ENCODE data around the gene ZNF445.
"Not testable (repeated sequence)": the region's sequence is repeated elsewhere in the genome, so short reads cannot be mapped to it uniquely, and the experiment has no call there.

Gene ZNF445
- 3.1 to 36.7 (median 20.5) reads per million in 17 experiments for total RNA-seq

DNA sequence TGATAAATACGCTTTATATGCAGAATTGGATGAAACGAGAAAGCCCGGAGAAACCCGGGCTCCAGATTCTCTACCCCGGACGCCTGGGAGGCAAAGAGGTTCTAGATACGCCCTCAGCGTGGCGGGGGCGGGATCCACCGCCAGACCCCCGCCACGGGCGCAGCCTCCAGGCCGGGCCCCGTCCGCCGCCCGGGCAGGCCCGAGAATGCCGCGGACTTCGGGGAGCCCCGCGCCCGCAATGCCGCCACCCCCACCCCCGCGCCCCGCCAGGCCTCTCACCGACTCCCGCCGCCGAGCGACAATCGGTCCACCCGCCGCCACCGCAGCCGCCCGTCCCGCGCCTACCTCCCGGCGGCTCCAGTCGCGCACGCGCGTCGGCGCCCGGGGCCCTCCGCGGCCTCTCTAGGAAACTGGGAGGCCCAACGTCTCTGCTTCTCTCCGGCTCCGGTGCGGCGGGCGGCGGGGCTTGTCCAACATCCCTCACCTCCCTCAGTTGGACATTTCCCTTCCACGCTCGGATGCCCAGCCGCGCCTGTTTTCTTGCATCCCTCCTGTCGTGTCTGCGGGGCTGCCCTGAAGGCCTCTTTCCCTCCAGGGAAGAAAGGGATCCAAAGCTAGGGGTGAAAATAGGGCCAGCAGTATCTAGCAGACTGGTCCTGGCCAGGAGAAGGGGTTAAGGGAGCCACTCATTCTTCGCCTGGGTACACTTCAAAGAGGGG lies at the start of gene ZNF445:
Gene ZNF445 (minus strand): TSS at position 359 of the 719 bp plus-strand sequence. CDS start 22,121 bp downstream, outside the sequence.
- peak; percentile 81 to 94 (median 88) for DNase-seq

- no peak for DNase-seq
Observed at GRCh38 chr3:44525060-44525459, 47.6 kb upstream of the ZNF445 start.

DNA sequence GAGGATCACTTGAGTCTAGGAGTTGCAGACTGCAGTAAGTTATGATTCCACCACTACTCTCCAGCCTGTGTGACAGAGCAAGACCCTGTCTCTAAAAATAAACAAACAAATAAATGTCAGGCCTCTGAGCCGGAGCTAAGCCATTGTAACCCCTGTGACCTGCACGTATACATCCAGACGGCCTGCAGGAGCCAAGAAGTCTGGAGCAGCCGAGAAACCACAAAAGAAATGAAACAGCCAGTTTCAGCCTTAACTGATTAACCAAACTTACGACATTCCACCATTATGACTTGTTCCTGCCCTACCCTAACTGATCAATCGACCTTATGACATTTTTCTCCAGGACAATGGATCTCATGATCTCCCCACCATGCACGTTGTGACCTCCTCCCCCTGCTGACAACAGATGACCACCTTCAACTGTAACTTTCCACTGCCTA lies 45.0 kb upstream of the ZNF445 start:
- no peak for DNase-seq

- no peak for DNase-seq
Observed at GRCh38 chr3:44521721-44522120, 44.3 kb upstream of the ZNF445 start.

GRCh38 chr3:44518782-44519156 lies 41.3 kb upstream of the ZNF445 start:
- DNase-seq: no peak

- DNase-seq: peak; percentile 41 to 77 (median 60)
Observed at GRCh38 chr3:44516230-44516629, 38.8 kb upstream of the ZNF445 start.

DNA sequence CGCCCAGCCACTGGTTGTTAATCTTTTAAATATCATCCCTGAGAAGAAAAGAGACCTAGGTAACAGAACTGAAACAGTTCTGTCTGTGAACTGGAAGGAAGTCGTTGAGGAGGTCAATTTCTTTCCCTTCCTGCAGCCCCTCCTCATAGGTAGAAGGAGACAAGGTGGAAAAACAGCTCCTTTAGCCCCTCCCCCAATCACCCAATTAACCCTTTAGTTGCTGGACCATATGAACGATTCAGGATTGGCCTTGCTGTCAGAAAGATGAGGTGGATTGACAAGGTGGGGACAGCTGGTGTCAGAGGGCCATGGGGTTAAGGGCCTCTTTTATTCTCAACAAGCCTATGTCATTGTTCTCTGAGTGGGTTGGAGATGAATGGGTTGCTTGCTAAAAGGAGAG lies 36.0 kb upstream of the ZNF445 start:
- no peak for DNase-seq

- DNase-seq: peak in 1 of 4 experiments; percentile 5
Observed at GRCh38 chr3:44511238-44511566, 33.7 kb upstream of the ZNF445 start.

GRCh38 chr3:44510000-44510368 lies 32.5 kb upstream of the ZNF445 start:
- peak in 3 of 4 experiments; percentile 11 to 27 (median 23) for DNase-seq

- peak; percentile 21 to 31 (median 22) for DNase-seq
Observed at GRCh38 chr3:44509393-44509921, 32.0 kb upstream of the ZNF445 start.

DNA sequence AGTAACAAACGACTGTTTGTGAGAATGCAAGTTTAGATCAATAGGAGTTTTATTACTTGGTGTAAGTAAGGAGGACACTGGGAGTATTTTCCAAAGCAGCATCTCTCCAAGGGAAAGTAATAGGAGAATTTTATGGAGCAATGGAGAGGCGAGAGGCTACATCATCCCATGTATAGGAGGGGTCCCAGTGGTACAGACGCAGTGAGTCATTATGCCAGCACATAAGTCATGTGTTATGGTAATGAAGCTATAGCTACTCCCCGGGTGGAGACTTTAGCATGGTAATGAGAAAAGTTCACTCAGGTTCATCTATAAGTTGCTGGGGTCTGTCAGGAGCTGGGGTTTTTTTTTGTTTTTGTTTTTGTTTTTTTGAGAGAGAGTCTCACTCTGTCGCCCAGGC lies 29.5 kb upstream of the ZNF445 start:
- no peak for DNase-seq

DNA sequence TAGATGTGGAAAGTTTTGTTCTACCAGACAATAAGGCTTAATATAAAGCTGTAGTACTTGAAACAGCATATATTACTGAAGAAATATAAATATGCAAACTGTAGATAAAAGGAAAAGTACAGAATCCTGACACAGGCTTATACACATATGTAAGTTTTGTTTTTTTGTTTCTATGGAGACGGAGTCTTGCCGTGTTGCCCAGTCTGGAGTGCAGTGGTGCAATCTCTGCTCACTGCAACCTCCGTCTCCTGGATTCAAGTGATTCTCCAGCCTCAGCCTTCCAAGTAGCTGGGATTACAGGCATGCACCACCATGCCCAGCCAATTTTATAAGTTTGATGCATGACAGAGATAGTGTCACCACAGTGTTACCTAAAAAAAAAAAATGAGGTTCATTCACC lies 29.1 kb upstream of the ZNF445 start:
- DNase-seq: no peak

DNA sequence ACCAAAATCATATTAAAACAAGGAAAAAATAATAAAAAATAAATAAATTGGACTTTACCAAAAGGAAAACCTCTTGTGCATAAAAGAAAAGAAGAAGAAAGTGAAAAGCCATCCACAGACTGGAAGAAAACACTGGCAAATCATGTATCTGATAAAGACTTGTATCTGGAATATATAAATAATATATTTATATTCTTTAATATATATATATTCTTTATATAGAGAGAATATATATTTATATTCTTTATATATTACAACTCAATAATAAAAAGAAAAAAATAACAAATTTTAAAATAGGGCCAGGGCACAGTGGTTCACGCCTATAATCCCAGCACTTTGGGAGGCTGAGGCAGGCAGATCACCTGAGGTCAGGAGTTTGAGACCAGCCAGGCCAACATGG lies 27.1 kb upstream of the ZNF445 start:
- DNase-seq: no peak

GRCh38 chr3:44503178-44503577 lies 25.7 kb upstream of the ZNF445 start:
- DNase-seq: not testable (repeated sequence)

- no peak for DNase-seq
Observed at GRCh38 chr3:44501971-44502370, 24.5 kb upstream of the ZNF445 start.

GRCh38 chr3:44499899-44500168 lies 22.4 kb upstream of the ZNF445 start:
- not testable (repeated sequence) for DNase-seq

DNA sequence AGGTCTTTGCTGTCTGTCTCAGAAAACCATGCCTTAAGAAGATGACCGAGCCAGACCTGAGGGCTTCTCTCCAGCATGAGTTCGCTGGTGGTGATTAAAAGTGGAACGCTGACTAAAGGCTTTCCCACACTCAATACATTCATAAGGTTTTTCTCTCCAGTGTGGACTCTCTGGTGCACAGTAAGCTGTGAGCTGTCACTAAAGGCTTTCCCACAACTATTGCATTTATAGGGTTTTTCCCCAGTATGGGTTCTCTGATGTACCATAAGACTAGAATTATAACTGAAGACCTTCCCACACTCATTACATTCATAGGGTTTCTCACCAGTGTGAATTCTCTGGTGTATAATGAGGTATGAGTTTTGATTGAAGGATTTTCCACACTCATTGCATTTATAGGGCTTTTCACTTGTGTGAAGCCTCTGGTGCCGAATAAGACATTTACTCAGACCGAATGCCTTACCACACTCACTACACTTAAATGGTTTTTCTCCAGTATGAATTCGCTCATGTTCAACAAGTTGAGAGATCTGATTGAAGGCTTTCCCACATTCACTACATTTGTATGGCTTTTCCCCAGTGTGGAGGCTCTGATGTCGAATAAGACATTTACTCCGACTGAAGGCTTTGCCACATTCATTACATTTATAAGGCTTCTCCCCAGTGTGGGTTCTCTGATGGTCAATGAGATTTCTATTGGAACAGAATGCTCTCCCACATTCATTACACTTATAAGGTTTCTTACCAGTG lies 21.9 kb upstream of the ZNF445 start:
- DNase-seq: no peak

GRCh38 chr3:44495636-44496415 lies 18.4 kb upstream of the ZNF445 start:
- DNase-seq: no peak

DNA sequence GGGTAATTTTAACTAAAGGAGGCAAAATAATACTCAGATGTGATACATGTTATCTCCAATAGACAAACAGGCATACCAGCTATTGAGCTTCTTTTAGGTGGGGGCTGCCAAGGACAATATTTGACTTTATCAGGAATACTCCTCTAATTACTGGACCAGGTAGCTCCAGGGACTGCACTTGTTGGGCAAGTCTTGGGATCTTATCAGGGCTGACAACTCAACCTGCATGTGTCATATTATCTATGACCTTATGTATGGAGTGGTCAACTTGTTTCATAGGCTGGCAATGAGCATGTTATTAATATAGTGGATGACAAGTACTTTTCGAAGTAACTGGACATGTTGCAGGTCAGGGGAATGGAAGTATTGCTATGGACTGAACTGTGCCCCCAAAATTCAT lies 15.0 kb upstream of the ZNF445 start:
- DNase-seq: no peak

DNA sequence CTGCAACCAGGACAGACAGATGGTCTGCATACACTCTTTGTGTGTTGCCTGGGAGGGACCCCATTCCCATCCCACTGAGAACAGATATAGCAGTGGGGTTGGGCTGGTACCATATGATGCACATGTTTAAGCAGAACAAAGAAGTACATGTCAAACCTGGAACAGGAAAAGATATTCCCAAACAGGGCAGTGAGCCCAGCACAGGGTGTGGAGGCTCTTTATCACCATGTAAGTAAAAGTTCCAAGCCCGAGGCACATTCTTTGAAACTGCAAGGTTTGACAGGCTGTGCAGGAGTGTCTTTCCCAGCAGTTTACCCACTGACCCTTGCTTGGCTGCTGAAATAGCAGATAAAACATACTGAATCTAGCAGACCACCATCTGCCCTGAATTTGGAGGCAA lies 5.3 kb upstream of the ZNF445 start:
- no peak for DNase-seq

GRCh38 chr3:44478606-44479094 lies 1.2 kb upstream of the ZNF445 start:
- DNase-seq: no peak

DNA sequence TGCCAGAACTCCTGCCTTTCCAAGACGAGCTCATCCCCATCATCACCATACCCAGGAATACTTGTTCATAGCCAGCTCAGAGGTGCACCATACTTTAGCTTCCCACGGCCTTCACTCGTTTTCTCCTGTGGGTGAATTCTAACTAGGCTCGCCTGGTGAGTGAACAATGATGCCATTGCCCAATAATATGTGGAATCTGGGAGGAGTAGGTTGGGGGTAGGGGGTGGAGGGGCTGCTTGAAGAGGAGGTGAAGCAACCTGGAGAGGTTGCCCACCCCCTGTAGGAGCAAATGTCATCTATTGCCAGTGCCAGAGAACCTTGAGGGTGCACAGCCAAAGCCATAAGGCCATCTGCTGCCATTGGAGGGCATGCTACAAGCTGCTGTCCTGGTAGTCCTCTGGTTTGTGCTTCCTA lies 592 bp upstream of the ZNF445 start:
- DNase-seq: no peak

DNA sequence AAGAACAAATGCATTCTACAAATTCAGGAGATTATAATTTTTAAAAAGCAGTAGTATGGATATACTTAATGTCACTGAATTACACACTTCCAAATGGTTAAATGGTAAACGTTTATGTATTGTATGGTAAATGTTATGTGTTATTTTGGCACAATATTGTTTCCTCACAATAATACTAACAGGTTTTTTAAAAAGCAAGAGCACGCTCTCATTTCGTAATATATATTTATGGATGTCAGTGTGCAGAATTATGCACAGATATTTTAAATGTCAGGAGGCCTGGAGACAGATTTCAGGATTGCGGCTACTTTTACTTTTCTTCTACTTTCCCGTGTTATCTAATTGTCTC lies 533 bp downstream of the ZNF445 start:
- no peak for DNase-seq

Data from suppressor macrophage (primary cell).